HFF-Myc (cell line): ENCODE data around the gene ARHGAP6.
"Not testable (repeated sequence)": the region's sequence is repeated elsewhere in the genome, so short reads cannot be mapped to it uniquely, and the experiment has no call there.

Experiments
- DNase-seq: peaks from one replicate; pipeline ENCODE4 v3.0.0-alpha.2; 2011; ENCODE audit warnings: low read depth; ENCODE audit errors: extremely low read depth
- H3K4me3 ChIP-seq: replicated peaks from 2 replicates; pipeline ENCODE4 v1.5.1; 2011; ENCODE audit warnings: low read depth, mild to moderate bottlenecking, control low read depth, low read length
- TF ChIP-seq, protein P1 (sequence below): IDR thresholded peaks from 2 replicates; pipeline ENCODE4 v1.5.1; 2012; ENCODE audit warnings: mild to moderate bottlenecking, low read depth, low read length, control low read depth; ENCODE audit errors: missing control alignments

Gene ARHGAP6

DNA sequence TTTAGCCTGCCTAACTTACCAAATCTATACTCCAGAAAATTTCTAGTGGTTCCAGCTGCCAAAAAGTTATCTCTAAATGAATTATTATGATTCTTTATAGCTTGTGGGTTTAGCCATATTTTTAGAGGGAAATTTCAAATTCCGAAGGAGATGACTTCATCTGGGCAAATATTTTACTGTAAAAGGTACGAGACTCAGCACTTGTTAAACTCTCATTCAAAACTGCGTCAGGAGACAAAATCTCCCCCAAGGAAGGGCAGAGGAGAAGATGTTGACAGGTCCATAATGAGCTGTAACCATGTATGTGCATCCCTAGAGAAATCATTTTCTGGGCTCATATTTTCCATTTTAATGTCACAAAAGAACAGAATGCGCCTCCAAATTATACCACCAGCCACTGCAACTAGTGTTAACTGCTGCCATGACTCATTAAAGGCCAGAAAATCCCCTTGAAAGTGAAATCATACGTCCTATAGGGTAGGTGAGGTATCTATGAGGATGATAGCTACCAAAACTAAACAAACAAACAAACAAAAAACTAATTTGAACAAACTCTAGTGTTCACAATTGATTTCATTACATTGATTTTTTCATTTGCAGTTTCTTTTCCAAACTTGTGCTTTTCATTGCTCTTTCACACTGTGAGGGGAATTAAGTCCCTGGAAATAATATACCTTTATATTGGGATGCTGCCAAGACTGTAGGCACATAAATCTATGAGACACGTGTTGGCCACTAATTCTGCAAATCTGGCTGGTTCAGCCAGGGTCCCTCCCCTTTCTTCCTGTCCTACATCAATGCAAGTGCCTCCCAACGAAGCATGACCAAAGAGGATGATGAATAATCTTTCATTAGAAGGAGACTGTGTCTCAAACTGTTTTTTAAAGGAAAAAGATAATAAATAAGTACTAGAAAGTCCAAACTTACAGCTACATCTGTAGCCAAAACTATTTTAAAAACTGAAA is 85.8 kb downstream of the ARHGAP6 start:
- TF ChIP-seq, protein P1, sequence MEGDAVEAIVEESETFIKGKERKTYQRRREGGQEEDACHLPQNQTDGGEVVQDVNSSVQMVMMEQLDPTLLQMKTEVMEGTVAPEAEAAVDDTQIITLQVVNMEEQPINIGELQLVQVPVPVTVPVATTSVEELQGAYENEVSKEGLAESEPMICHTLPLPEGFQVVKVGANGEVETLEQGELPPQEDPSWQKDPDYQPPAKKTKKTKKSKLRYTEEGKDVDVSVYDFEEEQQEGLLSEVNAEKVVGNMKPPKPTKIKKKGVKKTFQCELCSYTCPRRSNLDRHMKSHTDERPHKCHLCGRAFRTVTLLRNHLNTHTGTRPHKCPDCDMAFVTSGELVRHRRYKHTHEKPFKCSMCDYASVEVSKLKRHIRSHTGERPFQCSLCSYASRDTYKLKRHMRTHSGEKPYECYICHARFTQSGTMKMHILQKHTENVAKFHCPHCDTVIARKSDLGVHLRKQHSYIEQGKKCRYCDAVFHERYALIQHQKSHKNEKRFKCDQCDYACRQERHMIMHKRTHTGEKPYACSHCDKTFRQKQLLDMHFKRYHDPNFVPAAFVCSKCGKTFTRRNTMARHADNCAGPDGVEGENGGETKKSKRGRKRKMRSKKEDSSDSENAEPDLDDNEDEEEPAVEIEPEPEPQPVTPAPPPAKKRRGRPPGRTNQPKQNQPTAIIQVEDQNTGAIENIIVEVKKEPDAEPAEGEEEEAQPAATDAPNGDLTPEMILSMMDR, result no peak
- H3K4me3 ChIP-seq, result no peak overlapping the region
- DNase-seq, result no peak

DNA sequence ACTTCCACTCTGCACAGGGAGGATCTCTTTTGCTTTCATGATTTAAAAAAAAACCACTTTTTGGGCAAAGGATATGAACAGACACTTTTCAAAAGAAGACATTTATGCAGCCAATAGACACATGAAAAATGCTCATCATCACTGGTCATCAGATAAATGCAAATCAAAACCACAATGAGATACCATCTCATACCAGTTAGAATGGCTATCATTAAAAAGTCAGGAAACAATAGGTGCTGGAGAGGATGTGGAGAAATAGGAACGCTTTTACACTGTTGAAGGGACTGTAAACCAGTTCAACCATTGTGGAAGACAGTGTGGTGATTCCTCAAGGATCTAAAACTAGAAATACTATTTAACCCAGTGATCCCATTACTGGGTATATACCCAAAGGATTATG is 87.4 kb downstream of the ARHGAP6 start:
- H3K4me3 ChIP-seq, DNase-seq: not testable (repeated sequence)

DNA sequence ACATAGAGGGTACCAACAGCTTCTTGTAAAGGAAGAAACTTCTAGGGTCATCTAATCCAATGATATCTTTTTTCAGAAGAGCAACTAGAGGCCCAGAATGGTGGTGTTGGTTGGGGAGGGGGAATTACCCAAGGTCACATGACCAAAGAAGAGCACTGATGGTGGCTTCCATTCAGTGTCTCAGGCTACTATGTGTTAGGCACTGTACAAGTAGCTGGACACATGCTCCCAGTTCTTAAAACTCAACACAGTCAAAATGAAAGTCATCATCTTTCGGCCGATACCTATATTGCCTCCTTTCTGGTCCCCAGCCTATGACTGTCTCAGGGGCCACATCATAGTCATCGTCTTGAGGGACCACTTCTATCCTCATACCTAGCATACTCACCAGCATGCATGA is 88.1 kb downstream of the ARHGAP6 start:
- H3K4me3 ChIP-seq, result no peak overlapping the region
- DNase-seq, result no peak
- TF ChIP-seq, protein P1, result no peak

- TF ChIP-seq, protein P1, result no peak
- H3K4me3 ChIP-seq, result no peak overlapping the region
- DNase-seq, result no peak
Measured at GRCh38 chrX:11575332-11575731, 90.4 kb downstream of the ARHGAP6 start.

DNA sequence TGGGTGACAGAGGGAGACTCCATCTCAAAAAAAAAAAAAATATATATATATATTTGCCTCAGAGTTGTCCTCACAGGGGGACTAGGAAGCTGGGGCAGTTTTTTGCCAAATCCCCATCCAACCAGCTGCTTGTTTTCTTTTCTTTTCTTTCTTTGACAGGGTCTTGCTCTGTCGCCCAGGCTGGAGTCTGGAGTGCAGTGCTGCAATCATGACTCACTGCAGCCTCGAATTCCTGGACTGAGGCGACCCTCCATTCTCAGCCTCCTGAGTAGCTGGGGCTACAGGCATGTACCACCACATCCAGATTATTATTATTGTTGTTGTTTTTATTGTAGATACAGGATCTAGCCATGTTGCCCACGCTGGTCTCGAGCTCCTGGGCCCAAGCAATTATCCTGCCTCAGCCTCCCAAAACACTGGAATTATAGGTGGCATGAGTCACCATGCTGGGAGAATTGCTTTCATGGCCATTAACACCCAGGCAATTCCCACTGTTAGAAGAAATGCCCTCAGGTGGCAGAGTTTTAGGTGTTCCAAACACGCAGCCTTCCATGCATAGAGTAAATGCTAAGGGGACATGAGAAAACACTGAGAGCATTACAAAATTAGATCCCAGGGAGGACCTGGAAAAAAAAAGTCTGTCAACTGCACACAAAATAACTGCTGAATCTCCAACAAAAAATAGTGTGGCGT is 98.0 kb downstream of the ARHGAP6 start:
- no peak for DNase-seq
- H3K4me3 ChIP-seq, result no peak overlapping the region
- TF ChIP-seq, protein P1, result no peak

GRCh38 chrX:11566789-11567188 is 98.9 kb downstream of the ARHGAP6 start:
- DNase-seq, result no peak
- TF ChIP-seq, protein P1, result no peak
- no peak overlapping the region for H3K4me3 ChIP-seq

GRCh38 chrX:11566173-11566572 is 99.5 kb downstream of the ARHGAP6 start:
- DNase-seq, result no peak
- no peak overlapping the region for H3K4me3 ChIP-seq
- TF ChIP-seq, protein P1, result no peak
